Panc1 (cell line): ENCODE data around the gene CYP3A5.

ENCODE experiments used
- POLR2AphosphoS5 ChIP-seq: IDR thresholded peaks from 2 replicates; pipeline ENCODE4 v1.6.1; 2012; ENCODE audit warnings: mild to moderate bottlenecking, low read depth, low read length, moderate library complexity
- TCF7L2 ChIP-seq: IDR thresholded peaks from 2 replicates; pipeline ENCODE4 v1.6.1; 2011; ENCODE audit warnings: mild to moderate bottlenecking, low read depth, low read length, inconsistent platforms
- TF ChIP-seq, protein P1 (sequence below): fragments of 450-650 bp; IDR thresholded peaks from 2 replicates; pipeline ENCODE4 v1.5.1; 2017; ENCODE audit warnings: mild to moderate bottlenecking

DNA sequence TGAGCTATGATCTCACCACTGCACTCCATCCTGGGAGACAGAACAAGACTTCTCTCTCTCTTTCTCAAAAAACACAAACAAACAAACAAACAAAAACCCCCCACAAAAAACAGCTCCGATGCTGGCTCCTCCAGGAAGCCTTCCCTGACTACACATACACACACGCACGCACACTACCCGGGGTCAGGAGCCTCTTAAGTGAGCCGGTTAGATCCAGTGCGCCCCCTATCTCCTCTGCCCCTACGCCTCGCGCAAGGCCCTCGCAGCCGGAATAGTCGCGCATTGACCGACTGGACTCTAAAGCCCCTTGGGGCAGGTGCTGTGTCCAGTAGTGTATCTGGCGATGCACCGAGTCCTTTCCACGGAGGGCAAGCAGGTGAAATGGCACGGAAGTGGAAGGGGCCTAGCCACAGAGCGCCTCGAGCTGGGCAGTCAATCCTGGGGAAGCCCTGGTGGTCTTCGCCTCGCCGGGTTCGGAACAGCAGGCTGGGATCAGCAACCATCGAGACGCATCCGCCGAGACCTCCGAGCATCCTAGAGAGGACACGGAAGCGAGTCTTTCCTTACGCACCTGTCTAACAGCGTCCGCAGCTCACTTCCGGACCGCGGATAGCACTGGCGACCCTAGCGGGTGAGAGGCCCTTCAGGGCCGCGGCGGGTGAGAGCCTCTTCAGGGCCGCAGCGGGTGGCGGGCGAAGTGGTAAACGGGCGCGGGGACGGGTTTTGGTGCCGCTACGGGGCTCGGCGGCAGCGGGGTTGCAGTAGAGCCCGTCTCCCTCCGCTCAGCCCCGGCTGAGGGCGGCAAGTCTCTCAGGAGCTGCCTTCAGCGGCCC, 63.2 kb downstream of the CYP3A5 start, which contains the start of gene ZSCAN25:
- TF ChIP-seq TCF7L2 (no peak), POLR2AphosphoS5 (peak; percentile 93)
- TF ChIP-seq, protein P1, sequence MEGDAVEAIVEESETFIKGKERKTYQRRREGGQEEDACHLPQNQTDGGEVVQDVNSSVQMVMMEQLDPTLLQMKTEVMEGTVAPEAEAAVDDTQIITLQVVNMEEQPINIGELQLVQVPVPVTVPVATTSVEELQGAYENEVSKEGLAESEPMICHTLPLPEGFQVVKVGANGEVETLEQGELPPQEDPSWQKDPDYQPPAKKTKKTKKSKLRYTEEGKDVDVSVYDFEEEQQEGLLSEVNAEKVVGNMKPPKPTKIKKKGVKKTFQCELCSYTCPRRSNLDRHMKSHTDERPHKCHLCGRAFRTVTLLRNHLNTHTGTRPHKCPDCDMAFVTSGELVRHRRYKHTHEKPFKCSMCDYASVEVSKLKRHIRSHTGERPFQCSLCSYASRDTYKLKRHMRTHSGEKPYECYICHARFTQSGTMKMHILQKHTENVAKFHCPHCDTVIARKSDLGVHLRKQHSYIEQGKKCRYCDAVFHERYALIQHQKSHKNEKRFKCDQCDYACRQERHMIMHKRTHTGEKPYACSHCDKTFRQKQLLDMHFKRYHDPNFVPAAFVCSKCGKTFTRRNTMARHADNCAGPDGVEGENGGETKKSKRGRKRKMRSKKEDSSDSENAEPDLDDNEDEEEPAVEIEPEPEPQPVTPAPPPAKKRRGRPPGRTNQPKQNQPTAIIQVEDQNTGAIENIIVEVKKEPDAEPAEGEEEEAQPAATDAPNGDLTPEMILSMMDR: peak; percentile 75; the same call in 1 of the 2 replicates
